ENCODE data around the gene KLHL4. TPM values are rescaled to one million over a fixed set of nuclear protein-coding genes. Genes with fewer than 3 reads are reported as not detected.
"Not testable (repeated sequence)": the region's sequence is repeated elsewhere in the genome, so short reads cannot be mapped to it uniquely, and the experiment has no call there.

KLHL4 gene
- total RNA-seq, 1 donor from 2014 or later: 16.4 TPM

GRCh38 chrX:87634361-87634760, 116.8 kb downstream of the KLHL4 start:
- H3K79me2 ChIP-seq (ENCODE audit: insufficient read depth, low read length): no peaks in the 10 kb centered on the region
- no peak overlapping the region for H3K9ac ChIP-seq (ENCODE audit: low read length)
- no peaks in the 10 kb centered on the region for H4K20me1 ChIP-seq (ENCODE audit: insufficient read depth, low read length)
- Mint-ChIP-seq H3K27me3 (ENCODE audit: low read depth, unreplicated experiment) (no peaks in the 10 kb centered on the region), H3K4me3 (ENCODE audit: unreplicated experiment) (no peak overlapping the region), H3K9me3 (ENCODE audit: unreplicated experiment) (no peaks in the 10 kb centered on the region), H3K4me1 (ENCODE audit: low read depth, unreplicated experiment) (peaks cover 2% of the 10 kb centered on the region), H3K27ac (ENCODE audit: unreplicated experiment) (no peak overlapping the region), H3K36me3 (ENCODE audit: low read depth, unreplicated experiment) (peaks cover 4% of the 10 kb centered on the region)
- H3K4me2 ChIP-seq (ENCODE audit: low read length): no peak overlapping the region
- H2AFZ ChIP-seq (ENCODE audit: low read depth, low read length): no peak overlapping the region
- no peak for DNase-seq (ENCODE audit: low read depth)
- H3K4me3 ChIP-seq (ENCODE audit: insufficient read depth, low read depth, low read length): no peak overlapping the region
- H3K27me3 ChIP-seq (ENCODE audit: insufficient read depth, low read length): no peaks in the 10 kb centered on the region
- no peaks in the 10 kb centered on the region for H3K36me3 ChIP-seq (ENCODE audit: insufficient read depth, low read length)
- TF ChIP-seq EZH2 (IDR thresholded peaks at IDR 0.05; ENCODE audit: insufficient read depth, low read length) (no peak), CTCF (IDR thresholded peaks at IDR 0.05; ENCODE audit: insufficient read depth, low read depth, low read length) (no peak)
- no peaks in the 10 kb centered on the region for H3K9me3 ChIP-seq (ENCODE audit: insufficient read depth, low read depth, low read length)
- no peaks in the 10 kb centered on the region for H3K4me1 ChIP-seq (ENCODE audit: insufficient read depth, low read length)
- no peak overlapping the region for H3K27ac ChIP-seq (ENCODE audit: low read depth, low read length)
- FAIRE-seq: no peak

DNA sequence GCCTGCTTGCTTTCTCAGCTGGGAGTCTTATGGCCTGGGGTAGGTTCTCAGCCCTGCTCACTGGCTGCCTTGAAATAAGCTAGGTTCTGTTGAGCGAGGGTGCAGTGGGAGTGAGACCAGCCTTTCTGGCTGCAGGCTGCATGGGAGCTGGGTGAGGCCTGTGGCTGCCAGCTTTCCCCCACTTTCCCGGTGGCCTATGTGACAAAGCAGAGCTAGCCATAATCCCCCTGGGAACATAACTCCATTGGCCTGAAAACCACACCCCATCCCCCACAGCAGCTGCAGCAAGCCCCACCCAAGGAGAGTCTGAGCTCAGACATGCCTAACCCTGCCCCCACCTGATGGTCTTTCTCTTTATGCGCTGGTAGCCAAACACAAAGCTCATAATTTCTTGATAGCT, 118.9 kb downstream of the KLHL4 start:
- Histone ChIP-seq H2AFZ (ENCODE audit: low read depth, low read length) (no peak overlapping the region), H3K27me3 (ENCODE audit: insufficient read depth, low read length) (no peaks in the 10 kb centered on the region), H3K9ac (ENCODE audit: low read length) (no peak overlapping the region), H4K20me1 (ENCODE audit: insufficient read depth, low read length) (no peaks in the 10 kb centered on the region), H3K9me3 (ENCODE audit: insufficient read depth, low read depth, low read length) (no peaks in the 10 kb centered on the region), H3K4me3 (ENCODE audit: insufficient read depth, low read depth, low read length) (no peak overlapping the region), H3K4me2 (ENCODE audit: low read length) (no peak overlapping the region), H3K4me1 (ENCODE audit: insufficient read depth, low read length) (no peaks in the 10 kb centered on the region), H3K79me2 (ENCODE audit: insufficient read depth, low read length) (no peaks in the 10 kb centered on the region), H3K36me3 (ENCODE audit: insufficient read depth, low read length) (no peaks in the 10 kb centered on the region), H3K27ac (ENCODE audit: low read depth, low read length) (no peak overlapping the region)
- FAIRE-seq (no peak), DNase-seq (ENCODE audit: low read depth) (no peak)
- Mint-ChIP-seq H3K36me3 (ENCODE audit: low read depth, unreplicated experiment) (peaks cover 8% of the 10 kb centered on the region), H3K4me3 (ENCODE audit: unreplicated experiment) (no peak overlapping the region), H3K4me1 (ENCODE audit: low read depth, unreplicated experiment) (peaks cover 2% of the 10 kb centered on the region), H3K27me3 (ENCODE audit: low read depth, unreplicated experiment) (no peaks in the 10 kb centered on the region), H3K9me3 (ENCODE audit: unreplicated experiment) (no peaks in the 10 kb centered on the region), H3K27ac (ENCODE audit: unreplicated experiment) (no peak overlapping the region)
- TF ChIP-seq CTCF (IDR thresholded peaks at IDR 0.05; ENCODE audit: insufficient read depth, low read depth, low read length) (no peak), EZH2 (IDR thresholded peaks at IDR 0.05; ENCODE audit: insufficient read depth, low read length) (no peak)

DNA sequence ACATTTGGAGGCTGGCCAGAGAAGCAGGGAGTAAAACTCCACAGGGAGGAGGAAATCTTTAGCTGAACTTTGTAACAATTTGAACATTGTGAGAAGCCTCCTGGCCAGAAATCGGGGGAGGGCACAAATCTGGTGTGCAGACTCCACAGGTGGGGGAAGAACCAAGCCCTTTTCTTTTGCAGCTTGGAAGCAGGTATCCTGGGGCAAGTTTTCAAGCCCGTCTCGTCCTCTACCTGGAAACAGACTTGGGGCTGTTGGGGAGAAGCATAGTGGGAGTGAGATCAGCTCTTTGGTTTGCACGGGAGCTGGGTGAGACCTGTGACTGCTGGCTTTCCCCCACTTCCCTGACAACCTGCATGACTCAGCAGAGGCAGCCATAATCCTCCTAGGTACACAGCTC, 123.8 kb downstream of the KLHL4 start:
- not testable (repeated sequence) for H3K27ac ChIP-seq (ENCODE audit: low read depth, low read length); H3K27me3 Mint-ChIP-seq (ENCODE audit: low read depth, unreplicated experiment); H2AFZ ChIP-seq (ENCODE audit: low read depth, low read length); DNase-seq (ENCODE audit: low read depth); H3K27me3 ChIP-seq (ENCODE audit: insufficient read depth, low read length); H3K9me3 ChIP-seq (ENCODE audit: insufficient read depth, low read depth, low read length); H3K4me1 ChIP-seq (ENCODE audit: insufficient read depth, low read length); H3K4me3 Mint-ChIP-seq (ENCODE audit: unreplicated experiment); H3K9ac ChIP-seq (ENCODE audit: low read length); H3K4me3 ChIP-seq (ENCODE audit: insufficient read depth, low read depth, low read length); H4K20me1 ChIP-seq (ENCODE audit: insufficient read depth, low read length); H3K36me3 ChIP-seq (ENCODE audit: insufficient read depth, low read length); H3K9me3 Mint-ChIP-seq (ENCODE audit: unreplicated experiment); H3K4me2 ChIP-seq (ENCODE audit: low read length); H3K79me2 ChIP-seq (ENCODE audit: insufficient read depth, low read length); H3K4me1 Mint-ChIP-seq (ENCODE audit: low read depth, unreplicated experiment)
- H3K27ac Mint-ChIP-seq (ENCODE audit: unreplicated experiment): peak overlapping the region; percentile 34
- peak; percentile 32 for FAIRE-seq
- H3K36me3 Mint-ChIP-seq (ENCODE audit: low read depth, unreplicated experiment): peaks cover 16% of the 10 kb centered on the region

All from astrocyte (in vitro differentiated cells and primary cell).